GM19467 (cell line): ENCODE data around the gene SHB.

Source experiments
- ATAC-seq: cut with Tn5 transposase; IDR thresholded peaks from one replicate; pipeline ENCODE4 v1.9.1; 2021; ENCODE audit warnings: mild to moderate bottlenecking, moderate library complexity; ENCODE audit not compliant: unreplicated experiment

Gene SHB

GRCh38 chr9:37870799-37871176, 198.2 kb downstream of the SHB start:
- ATAC-seq = no peak

GRCh38 chr9:37870081-37870798, 198.8 kb downstream of the SHB start:
- ATAC-seq = no peak
